HG03280 (cell line): ENCODE data around the gene STX16.
A peak's percentile ranks its signal among the peaks of the same experiment; 100 is the strongest.

Experiments used
- ATAC-seq: cut with Tn5 transposase; IDR thresholded peaks from one replicate; pipeline ENCODE4 v1.9.1; 2021; ENCODE audit warnings: mild to moderate bottlenecking, moderate library complexity; ENCODE audit not compliant: unreplicated experiment

Gene STX16

DNA sequence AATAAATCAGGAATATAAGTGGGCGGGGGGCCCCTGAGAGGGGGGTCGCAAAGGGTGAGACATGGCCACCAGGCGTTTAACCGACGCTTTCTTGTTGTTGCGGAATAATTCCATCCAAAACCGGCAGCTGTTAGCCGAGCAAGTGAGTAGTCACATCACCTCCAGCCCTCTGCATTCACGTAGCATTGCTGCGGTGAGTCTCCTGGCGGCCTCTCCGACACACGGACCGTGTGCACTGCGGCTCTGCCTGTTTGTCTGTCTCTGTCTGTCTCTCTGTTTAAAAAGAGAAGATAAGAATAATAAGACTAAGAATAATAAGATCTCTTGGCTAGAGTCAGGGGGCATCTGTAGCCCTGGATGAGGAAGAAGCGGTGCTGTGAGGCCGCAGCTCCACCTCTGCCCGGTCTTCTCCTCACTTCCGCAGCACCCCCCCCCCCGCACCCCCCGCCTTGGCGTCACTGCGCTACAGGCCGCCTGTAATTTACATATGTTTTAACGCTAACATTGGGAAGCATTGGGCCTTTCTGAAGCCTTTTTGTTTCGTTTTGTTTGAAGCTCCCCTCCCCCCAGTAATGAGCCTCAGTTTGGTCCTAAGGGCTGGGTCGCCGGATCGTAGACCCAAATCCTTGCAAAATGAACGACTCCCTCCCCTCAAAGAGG is 993 bp downstream of the STX16 start:
- ATAC-seq: peak; percentile 47

DNA sequence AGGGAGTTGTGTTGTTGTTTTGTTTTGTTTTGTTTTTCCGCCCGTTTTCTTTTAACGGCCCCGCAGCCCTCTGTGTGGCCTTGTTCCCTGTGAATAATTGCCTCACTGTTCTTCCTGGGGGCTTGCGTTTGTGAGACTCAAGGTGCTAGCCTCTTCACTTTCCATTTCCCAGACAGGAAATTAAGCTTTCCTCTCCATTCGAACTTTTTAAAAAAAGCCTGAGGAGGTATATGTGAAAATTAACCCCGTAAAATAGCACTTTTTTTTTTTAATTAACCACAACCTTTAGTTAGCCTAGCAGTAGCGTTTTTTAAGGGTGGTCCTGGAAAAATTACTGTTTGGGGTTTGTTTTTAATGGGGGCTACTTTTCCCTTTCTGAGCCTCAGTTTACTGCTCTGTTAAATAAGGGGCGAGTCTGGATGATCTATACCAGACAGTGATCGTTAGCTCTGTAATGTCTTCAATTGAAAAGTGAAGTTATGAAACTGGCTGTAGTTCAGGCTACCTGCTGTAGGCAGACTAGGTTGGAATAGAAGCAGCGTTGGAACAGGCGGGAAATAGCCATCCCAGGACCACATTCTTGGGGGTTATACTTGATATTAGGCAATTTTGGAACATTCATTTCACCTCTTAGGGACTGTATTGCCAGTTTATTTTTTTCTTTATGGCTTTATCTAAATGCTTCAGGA is 1.7 kb downstream of the STX16 start:
- ATAC-seq: peak; percentile 6

DNA sequence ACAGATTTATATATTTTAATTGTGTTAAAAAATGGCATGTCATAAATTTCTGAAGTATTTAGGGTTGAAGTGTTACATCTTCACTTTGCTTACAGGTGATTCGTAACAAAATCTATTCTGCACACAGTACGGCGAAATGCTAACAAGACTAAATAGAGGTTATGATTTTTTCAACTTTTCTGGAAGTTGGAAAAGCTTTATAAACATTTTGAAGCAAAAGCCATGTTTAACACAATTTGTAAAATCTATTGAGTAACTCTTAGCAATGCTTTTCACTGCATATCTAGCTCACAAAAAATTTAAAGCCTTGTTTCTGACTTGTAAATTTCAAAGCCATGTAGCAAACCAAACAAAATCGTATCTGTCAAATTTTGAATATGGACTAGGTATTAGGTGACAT is 3.3 kb downstream of the STX16 start:
- no peak for ATAC-seq

DNA sequence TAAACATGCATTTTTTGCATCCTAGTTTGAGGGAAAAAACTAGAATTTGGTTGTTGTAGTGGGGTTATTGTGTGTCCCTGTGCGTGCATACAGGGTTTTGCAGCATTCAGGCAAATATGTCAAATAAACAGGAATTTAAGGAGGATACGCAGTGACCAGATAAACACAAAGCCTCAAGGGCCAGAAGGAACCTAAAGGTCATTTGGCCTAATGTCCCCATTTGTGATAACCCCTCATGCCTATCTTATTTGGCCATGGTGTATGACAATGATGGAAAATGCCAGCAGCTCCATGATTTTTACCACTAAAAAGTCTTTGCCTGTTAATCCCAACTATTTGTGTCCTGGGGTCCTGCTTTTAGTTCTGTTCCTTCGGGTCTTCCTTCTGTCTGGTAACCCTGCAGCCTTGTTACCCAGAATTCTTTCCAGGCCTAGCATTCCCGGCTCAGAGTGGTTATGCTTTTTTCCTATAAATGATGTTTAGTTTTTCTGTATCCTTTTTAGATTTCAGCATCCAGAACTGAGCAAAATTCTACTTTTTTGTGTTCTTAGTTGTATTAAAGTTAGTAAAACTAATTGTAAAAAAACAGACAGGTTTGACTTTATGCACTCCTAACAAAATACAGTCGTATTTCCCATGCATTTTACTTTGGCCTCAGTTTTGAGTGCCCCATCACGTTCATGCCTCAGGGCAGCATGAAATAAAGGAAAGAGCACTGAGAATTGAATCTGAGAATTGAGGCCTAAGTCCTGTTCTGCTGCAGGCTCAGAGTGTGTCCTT is 4.4 kb downstream of the STX16 start:
- ATAC-seq: no peak

DNA sequence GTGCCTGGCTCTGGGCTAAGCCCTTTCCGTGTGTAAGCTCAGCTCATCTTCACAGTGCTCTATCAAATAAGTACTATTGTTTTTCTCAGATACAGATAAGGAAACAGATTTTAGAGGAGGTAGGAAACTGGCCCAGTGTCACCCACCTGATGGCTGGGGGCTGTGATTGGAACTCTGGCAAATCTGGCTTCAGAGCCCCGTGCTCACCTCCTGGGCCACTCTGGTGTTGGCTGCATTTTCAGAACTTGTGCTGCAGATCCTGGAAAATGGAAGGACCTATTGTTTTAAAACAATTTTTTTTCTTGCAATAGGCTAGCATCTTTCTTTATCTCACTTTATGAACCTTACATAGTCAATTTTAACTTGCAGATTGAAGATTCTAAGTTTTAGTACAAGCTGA is 5.7 kb downstream of the STX16 start:
- no peak for ATAC-seq

DNA sequence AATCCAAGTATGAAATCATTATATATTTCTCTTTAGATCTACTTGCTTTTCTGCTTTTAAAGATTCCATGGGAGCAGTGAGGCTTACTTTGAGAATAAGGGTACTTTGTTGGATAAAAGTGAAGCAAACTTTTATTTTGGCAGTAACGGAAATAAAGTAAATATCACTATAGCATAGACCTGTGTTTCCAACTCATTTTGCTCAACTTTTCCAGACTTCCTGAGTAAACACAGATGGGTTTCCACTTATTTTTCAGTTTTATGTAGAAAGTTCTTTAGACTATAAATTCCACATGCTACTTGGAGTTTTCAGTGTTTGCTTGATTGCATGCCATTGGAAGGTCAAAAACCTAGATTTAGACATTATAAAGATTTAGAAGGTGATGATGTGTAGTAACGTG is 6.2 kb downstream of the STX16 start:
- ATAC-seq: no peak

DNA sequence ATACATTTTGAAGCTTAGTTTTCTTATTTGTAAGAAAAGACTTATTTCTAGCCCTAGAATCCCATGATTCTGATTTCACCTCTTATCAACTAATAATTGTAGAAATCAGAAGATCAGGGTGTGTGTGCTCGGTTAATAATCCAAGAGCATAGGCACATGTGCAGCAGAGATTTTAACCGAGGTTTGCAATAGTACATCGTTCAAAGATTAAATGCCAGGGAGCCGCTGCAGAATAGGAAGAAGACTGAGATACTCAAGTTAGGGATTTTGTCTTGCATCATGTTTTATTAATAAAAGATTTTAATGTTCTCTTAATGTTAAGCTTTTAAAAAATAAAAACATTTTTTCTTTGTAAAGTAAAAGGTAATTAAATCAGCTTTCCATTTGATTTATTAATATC is 6.9 kb downstream of the STX16 start:
- no peak for ATAC-seq

DNA sequence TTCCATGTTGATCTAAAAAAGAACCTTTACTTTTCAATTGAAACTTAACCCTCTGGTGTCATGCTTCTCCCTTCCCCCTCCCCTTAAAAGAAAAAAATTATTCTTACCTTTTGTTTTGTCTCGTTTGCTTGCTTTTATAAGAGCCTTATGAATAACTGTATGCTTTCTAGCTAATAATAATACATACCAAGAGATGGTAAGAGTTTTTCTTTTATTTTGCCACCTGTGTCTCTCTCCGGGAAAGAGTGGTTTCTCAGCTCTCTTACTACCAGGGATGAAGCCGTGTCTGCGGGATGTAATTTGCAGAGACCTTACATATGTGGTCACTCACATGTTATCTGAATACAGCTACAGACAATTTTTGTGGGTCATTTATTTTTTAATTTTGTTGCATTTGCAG is 7.7 kb downstream of the STX16 start:
- no peak for ATAC-seq

DNA sequence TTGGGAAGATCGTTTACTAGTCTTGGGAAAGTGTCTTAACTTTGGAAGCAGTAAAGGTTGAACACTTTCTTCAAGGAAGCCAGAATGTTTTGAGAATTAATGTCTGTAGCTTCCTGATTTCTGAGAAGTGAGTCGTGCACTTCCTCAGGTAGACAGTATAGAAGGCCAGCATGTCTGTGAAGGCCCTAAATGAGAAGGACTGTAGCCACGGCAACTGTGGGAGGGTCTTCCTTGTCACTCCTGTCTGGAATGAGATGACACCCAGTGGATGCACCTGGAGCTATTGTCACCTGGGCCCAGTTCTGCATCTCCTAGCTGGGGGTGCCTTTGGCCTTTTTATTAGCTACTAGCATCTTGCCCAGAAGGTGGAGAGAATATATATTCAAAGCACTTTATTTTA is 8.8 kb downstream of the STX16 start:
- ATAC-seq: no peak

DNA sequence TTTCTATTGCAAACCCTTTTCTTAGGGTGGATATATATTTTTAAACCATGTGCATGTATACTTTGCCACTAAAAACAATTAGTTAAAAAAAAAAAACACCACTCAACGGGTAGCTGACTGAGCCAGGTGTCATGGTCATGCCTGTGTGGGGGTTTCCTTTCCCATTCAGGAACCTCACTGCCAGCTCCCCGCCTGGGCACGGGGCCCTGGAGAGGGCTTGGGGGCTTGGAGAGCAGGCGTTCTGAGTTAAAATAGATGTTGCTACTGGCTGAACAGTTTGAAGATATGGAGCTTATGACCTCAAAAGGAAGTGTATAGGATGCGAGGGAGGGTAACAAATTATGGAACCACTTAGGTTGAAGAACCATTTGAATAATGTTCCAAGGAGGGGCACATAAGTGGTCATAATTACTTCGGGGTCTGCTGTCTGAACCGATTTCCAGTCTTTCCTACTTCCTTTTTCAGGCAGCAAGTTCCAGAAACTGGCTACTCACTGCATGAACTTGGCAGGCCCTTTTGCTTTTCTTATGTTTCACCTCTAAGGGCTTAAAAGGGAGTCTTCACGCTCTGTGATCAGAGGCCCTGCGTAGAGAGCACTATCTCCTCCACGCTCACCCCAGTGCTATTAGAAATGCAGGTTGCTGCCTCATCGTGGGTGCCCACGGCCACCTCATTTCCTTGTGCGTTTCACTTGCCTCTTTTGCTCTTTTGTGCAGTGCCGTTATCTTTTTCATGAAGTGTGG is 9.9 kb downstream of the STX16 start:
- ATAC-seq: no peak

DNA sequence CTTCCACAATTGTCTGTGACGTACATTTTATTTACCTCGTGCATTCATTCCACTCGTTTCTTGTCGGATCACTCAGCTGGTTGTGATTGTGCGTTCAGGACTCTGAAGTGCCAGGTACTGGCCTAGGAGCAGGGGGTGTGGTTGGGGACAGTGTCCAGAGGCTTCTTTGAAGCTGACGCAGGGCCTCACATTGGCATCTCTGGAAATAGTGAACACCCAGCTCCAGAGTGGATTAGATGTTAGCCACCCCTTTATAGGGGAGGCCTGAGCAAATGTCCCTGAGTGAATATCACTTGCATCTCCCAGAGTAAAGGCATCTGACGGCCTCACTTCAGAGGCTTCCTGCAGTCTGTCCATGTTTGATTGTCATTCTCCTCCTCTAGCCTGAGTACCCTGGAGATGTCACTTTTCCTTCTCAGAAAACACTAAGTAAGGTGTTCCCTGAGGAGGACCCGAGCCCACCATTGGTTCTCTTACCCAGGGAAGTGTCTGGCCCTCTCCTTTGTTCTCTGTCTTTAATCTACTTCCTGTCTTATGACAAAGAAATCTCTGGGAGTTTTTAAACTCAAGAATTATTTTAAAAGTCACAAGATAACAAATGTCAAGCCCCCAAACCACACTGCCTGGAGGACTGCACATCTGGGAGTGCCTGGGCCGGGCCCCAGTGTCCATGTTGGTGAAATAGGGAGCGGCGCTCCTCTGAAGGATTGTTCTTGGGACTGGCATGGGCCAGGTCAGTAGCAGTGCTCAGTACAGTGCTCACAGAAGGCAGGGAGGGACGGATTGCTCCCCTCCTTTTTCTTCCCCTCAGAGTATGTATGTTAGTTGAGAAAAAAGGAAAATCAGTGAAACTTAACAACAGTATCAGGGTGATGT is 10.8 kb downstream of the STX16 start:
- no peak for ATAC-seq

DNA sequence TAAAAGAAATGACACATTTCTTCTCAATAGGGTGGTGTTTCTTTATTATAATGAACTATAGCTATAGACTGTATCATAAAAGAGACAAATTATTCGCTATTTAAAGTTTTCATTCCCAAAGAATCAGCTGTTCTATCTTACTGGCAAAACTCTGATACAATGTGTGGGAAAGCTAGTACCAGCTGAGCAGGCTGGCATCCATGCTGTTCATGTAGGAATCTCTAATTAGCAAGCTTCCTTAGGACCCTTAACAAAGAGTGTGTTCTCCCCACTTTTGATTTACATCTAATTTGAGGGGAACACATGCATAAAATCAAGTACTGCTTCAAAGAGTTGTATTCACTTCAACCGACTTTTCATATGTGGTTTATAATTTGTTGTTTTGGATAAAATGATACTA is 13.2 kb downstream of the STX16 start:
- ATAC-seq: no peak

DNA sequence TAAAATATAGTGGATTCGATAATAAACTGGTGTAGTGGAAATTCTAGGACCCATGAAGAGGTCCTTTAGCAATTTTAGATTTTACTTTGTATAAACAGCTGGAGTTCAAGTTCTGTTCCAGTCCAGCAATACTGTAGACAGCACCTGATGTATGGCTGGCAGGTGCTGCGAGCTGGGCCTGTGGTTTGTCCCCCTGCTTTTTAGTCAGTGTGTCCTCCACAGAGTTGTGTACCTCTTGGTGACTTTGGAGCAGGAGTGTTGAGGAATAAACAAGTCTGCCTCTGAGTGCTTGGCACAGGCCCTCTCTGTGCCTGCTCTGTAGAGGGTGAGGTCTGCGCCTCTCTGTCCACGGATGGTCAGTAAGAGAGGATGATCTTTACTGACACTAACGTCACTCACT is 13.8 kb downstream of the STX16 start:
- ATAC-seq: no peak

DNA sequence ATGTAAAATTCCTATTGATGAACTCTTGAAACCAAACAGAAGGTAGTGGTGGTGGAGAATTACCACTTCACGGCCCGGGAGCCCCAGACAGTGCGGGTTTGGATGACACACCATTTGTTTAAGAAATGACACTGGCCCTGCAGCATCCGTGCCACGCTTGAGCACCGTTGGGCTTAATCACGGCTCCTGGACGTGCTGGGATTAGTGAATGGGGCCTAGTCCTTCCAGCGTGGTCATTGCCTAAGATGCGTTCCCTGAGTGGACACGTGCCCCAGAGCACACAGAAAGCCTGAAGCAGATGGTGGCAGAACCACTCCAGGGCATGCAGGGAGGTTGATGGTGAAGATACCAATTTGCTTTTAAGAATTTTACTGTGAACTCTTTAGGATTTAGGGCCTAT is 14.5 kb downstream of the STX16 start:
- no peak for ATAC-seq

DNA sequence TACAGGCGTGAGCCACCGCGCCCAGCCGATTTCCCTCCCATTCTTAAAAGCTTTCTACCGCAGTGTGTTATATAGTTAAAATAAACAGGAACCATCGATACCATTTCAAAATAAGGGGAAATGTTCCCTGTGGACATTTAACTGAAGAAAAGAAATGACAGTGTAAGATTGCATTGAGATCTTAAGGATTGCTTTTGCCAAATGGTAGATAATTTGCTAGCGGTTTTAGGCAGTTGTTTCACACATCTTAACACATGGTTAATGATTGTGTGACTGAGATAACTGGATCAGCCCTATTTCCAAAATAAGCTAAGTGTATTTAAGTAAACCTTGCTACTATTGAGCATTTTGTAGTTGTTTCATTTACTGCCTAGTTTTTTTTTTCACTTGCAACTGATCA is 15.6 kb downstream of the STX16 start:
- no peak for ATAC-seq

DNA sequence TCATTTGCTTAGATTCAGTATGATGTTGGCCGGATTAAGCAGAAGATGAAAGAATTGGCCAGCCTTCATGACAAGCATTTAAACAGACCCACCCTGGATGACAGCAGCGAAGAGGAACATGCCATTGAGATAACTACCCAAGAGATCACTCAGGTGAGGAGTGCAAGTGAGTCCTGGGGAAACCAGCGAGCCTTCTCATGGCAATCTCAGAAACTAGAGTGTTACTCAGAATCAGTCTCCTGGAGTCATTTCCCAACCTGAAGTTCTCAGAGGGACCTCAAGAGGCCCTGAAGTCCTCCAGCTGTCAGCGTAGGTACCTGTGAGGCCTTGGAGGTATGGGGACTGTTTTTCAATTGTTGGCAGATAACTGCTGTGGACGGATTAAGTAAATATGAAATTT is 16.9 kb downstream of the STX16 start:
- no peak for ATAC-seq

DNA sequence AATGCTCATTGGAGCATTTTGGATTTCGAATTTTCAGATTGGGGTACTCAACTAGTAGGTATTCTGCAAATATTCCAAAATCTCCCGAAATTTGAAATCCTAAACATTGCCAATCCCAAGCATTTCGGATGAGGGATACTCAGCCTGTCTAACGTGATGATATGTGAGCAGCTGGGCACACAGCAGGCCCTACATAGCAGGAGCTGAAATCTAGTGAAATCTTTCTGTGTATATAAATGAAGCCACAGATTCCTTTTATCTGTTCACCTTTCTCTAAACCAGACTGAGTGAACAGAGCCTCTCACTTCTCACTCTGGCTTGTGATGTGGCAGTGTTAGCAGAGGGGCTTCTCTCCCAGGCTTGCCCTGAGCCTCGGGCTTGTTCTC is 17.8 kb downstream of the STX16 start:
- ATAC-seq: no peak

DNA sequence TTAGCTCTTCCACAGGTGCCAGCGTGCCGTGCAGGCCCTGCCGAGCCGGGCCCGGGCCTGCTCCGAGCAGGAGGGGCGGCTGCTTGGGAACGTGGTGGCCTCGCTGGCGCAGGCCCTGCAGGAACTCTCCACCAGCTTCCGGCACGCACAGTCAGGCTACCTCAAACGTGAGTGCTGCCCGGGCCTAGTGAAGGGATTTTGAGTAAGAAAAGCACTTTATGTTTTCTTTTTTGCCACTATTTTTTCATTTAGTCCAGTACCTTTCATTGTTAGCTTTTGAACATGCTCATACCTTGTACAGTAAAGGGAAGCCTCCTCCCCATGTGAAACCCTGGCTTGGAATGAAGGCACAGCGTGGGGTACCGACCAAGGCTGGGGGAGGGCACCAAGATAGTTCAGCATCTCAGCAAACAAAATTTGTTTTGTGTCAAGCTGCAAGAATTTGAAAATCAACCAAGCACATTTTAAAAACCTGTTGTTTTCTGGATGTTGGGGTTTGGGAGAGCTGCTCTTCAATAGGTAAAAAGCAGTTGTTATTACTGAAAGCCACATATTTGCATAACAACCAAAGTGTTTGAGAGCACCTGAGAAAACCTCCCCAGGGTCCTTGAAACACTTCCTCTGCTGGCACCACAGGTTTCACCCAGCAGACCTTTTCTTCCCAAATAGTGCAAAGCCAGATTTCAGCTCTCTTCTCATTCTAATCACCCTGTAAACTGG is 18.4 kb downstream of the STX16 start:
- ATAC-seq: peak; percentile 64

DNA sequence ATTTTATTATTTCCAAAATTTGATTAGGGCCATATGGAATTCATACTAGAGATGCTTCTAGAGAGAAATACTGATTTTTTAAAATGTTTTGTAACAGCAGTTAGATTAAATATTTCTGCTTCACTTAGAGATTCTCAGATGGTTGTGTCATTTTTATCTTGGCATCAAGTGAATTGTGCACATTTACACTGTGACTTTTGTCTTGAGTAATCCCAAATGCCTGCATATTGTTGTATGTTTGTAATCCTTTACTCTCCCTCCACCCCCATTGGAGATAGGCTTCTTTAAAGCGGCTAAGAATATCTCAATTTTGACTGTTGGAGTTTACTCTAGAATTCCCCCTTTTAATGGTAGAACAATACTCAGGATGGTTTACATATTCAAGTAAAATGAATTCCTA is 19.0 kb downstream of the STX16 start:
- ATAC-seq: no peak

DNA sequence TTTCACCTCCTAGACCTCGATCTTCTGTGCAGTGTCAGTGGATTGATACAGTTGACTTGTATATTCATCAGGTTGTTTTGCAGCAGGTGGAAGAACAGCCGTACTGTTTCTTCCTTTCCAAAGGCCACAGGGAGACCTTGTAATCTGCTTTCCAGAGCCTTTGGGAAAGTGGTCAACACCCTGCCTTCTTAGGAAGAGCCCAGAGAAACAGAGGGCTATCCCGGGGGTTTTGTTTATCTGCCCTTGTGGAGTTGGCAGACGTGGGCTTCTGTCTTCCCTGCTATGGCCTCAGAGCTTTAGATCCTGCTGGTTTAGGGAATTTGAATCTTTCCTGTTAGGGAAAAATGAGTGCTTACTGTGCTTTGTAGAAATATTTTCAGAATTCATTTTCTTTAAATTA is 19.6 kb downstream of the STX16 start:
- no peak for ATAC-seq
